HFFc6 (cell line): ENCODE results near the gene TIPRL. TPM values are rescaled to one million over a fixed set of nuclear protein-coding genes. Genes with fewer than 3 reads are reported as not detected.

ENCODE experiments used
- DNase-seq: peaks from one replicate; pipeline ENCODE4 v3.0.0-alpha.2; 2018
- H3K27ac Mint-ChIP-seq: 2 replicates; pipeline ENCODE4 v1.8.0; 2020; ENCODE audit warnings: mild to moderate bottlenecking, mixed read lengths
- H3K27me3 Mint-ChIP-seq: 2 replicates; pipeline ENCODE4 v1.8.0; 2021; ENCODE audit warnings: mild to moderate bottlenecking, moderate library complexity, mixed read lengths; ENCODE audit not compliant: insufficient read depth
- H3K36me3 Mint-ChIP-seq: 2 replicates; pipeline ENCODE4 v1.8.0; 2021; ENCODE audit warnings: low read depth, mixed read lengths
- H3K4me1 Mint-ChIP-seq: 2 replicates; pipeline ENCODE4 v1.8.0; 2020; ENCODE audit warnings: low read depth, mixed read lengths
- H3K4me3 Mint-ChIP-seq: 2 replicates; pipeline ENCODE4 v1.8.0; 2020; ENCODE audit warnings: mild to moderate bottlenecking, moderate library complexity, mixed read lengths
- H3K9me3 Mint-ChIP-seq: 2 replicates; pipeline ENCODE4 v1.8.0; 2020; ENCODE audit warnings: mild to moderate bottlenecking, mixed read lengths
- total RNA-seq, 6 experiments: library from RNA; stranded (reverse); fragmentation: NEBNext Ultra II Directional; extraction: Animal tissue kit (Norgen Biotek cat#: 25700); gene quantifications; 2 replicates in 1 of 6; 3 replicates in 5 of 6; pipeline ENCODE4 v1.2.3, GENCODE V29; 2021
- TF ChIP-seq, protein P1 (sequence below): fragments of 200-600 bp; sonication (generic); IDR thresholded peaks from 2 replicates; pipeline ENCODE4 v1.5.0; 2021; ENCODE audit warnings: antibody characterized with exemption, mild to moderate bottlenecking

The TIPRL gene
- total RNA-seq, 6 experiments from 2014 or later = 38.8 to 46.2 (median 44.2) TPM

DNA sequence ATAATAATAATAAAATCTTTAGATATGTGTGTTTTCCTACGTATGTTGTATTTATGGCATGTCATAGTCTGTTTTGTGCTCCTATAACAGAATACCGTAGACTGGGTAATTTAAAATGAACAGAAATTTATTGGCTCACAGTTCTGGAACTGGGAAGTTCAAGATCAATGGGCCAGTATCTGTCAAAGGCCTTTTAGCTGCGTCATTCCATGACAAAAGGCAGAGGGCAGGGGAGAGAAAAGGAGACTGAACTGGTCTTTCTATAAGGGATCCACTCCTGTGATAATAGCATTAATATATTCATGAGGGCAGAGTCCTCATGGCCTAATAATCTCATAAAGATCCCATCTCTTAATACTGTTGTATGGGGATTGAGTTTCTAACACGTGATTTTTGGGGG is 39.9 kb downstream of the TIPRL start:
- Mint-ChIP-seq H3K27me3 (peaks cover 12% of the 10 kb centered on the region), H3K4me3 (no peak overlapping the region), H3K36me3 (peaks cover 4% of the 10 kb centered on the region; the same call in 1 of the 2 replicates)

DNA sequence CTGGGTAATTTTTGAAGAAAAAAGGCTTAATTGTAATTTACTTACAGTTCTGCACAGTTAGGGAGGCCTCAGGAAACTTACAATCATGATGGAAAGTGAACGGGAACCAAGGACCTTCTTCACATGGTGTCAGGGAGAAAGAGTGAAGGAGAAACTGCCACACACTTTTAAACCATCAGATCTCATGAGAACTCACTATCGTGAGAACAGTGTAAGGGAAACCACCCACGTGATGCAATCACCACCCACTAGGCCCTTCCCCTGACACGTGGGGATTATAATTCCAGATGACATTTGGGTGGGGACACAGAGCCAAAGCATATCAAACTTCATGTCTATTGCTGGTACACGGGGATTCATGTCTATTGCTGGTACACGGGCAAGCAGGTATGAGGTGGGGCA is 41.7 kb downstream of the TIPRL start:
- H3K36me3 Mint-ChIP-seq = peaks cover 4% of the 10 kb centered on the region; the same call in 1 of the 2 replicates
- TF ChIP-seq, protein P1, sequence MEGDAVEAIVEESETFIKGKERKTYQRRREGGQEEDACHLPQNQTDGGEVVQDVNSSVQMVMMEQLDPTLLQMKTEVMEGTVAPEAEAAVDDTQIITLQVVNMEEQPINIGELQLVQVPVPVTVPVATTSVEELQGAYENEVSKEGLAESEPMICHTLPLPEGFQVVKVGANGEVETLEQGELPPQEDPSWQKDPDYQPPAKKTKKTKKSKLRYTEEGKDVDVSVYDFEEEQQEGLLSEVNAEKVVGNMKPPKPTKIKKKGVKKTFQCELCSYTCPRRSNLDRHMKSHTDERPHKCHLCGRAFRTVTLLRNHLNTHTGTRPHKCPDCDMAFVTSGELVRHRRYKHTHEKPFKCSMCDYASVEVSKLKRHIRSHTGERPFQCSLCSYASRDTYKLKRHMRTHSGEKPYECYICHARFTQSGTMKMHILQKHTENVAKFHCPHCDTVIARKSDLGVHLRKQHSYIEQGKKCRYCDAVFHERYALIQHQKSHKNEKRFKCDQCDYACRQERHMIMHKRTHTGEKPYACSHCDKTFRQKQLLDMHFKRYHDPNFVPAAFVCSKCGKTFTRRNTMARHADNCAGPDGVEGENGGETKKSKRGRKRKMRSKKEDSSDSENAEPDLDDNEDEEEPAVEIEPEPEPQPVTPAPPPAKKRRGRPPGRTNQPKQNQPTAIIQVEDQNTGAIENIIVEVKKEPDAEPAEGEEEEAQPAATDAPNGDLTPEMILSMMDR = no peak
- H3K27me3 Mint-ChIP-seq = peaks cover 12% of the 10 kb centered on the region
- H3K4me3 Mint-ChIP-seq = no peak overlapping the region
- peaks cover 20% of the 10 kb centered on the region for H3K4me1 Mint-ChIP-seq
- H3K9me3 Mint-ChIP-seq = peaks cover 13% of the 10 kb centered on the region
- no peak for DNase-seq
- no peak overlapping the region for H3K27ac Mint-ChIP-seq

More for the DNA sequence above, 39.9 kb downstream of the TIPRL start:
- peaks cover 2% of the 10 kb centered on the region for H3K4me1 Mint-ChIP-seq
- no peak for DNase-seq
- H3K27ac Mint-ChIP-seq = no peak overlapping the region
- TF ChIP-seq, protein P1 = no peak
- H3K9me3 Mint-ChIP-seq = peaks cover 10% of the 10 kb centered on the region

DNA sequence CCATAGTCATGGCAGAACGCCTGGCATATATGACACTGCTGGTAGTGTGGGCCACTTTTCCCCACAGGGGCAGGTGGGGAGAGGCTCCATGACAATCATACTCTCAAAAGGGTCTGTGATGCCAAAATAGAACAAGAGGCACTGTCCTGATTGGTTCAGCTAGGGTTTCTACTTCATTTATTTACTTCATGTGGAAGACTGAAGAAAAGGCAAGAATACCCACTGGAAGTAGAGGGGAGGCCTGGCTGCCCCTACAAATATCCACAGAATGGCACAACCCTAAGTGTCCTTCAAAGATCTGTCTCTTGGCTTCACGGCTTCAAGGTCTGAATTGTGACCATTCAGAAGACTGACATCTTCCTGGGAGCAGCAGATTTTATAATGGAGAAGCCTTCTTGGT is 42.5 kb downstream of the TIPRL start:
- Mint-ChIP-seq H3K9me3 (peaks cover 13% of the 10 kb centered on the region), H3K4me3 (no peak overlapping the region), H3K36me3 (peaks cover 4% of the 10 kb centered on the region; the same call in 1 of the 2 replicates), H3K4me1 (peaks cover 21% of the 10 kb centered on the region), H3K27me3 (peaks cover 12% of the 10 kb centered on the region), H3K27ac (no peak overlapping the region)
- DNase-seq = no peak
- TF ChIP-seq, protein P1 = no peak

DNA sequence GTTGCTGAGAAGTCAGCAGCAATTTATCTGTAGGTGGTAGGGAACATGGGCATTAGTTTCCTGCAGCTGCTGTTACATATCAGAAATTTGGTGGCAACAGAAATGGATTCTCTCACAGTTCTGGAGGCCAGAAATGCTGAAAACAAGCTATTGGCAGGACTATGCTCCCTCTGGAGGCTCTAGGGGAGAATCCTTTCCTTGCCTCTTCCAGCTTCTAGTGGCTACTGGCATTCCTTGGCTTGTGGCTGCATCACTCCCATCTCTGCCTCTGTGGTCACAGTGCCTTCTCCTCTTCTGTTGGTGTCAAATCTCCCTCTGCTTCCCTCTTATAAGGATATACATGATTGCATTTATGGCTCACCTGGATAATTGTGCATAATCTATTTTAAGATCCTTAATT is 44.5 kb downstream of the TIPRL start:
- Mint-ChIP-seq H3K36me3 (peaks cover 16% of the 10 kb centered on the region; the same call in 1 of the 2 replicates), H3K9me3 (peaks cover 13% of the 10 kb centered on the region), H3K27me3 (peaks cover 12% of the 10 kb centered on the region), H3K27ac (no peak overlapping the region), H3K4me1 (peaks cover 37% of the 10 kb centered on the region), H3K4me3 (no peak overlapping the region)
- no peak for DNase-seq
- TF ChIP-seq, protein P1 = no peak

DNA sequence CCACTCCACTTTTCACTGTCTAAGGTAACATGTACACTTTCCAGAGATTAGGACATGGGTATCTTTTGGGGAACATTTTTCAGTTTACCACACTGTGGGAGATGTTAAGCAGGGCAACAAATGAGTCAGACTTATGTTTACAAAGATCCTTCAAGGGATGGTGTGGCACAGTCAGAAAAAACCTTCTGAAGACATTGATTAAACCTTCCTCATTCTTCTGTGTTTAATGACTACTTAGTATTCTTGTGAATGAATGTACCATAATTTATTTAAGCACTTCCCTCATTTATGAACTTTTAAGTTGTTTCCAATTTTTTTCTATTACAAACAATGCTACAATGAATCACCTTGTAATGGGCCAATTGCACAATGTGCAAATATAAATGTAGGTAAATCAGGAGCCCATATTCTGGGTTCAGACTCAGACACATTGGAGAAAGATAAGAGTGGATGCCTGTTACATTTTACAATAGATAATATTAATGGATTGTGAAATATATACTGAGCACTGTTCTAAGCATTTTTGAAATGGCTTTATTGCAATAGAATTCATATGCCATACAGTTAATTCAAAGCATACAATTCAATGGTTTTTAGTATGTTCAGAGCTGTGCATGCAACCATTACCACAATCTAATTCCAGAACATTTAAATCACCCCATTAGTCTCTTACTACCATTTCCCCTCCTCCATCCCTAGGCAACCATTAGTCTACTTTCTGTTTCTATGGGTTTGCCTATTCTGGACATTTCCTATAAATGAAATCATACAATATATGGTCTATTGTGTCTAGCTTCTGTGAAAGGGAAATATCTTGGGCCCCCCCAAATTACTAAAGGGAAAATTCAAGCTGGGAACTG is 45.1 kb downstream of the TIPRL start:
- H3K9me3 Mint-ChIP-seq = peaks cover 13% of the 10 kb centered on the region
- H3K36me3 Mint-ChIP-seq = peaks cover 16% of the 10 kb centered on the region; the same call in 1 of the 2 replicates
- H3K27me3 Mint-ChIP-seq = peaks cover 12% of the 10 kb centered on the region
- no peak for DNase-seq
- no peak overlapping the region for H3K4me3 Mint-ChIP-seq
- TF ChIP-seq, protein P1 = no peak
- no peak overlapping the region for H3K27ac Mint-ChIP-seq
- H3K4me1 Mint-ChIP-seq = peaks cover 44% of the 10 kb centered on the region
